HepG2 (cell line): Measurements from ENCODE around the gene ZMIZ1. TPM values are rescaled to one million over a fixed set of nuclear protein-coding genes. Genes with fewer than 3 reads are reported as not detected.

Experiments
- CBFB ChIP-seq: sonication (generic); formaldehyde crosslinking; IDR thresholded peaks from 2 replicates; pipeline ENCODE4 v1.4.0; 2020; ENCODE audit warnings: missing genetic modification reagents
- MNT ChIP-seq: fragments of 450-650 bp; IDR thresholded peaks from 2 replicates; pipeline ENCODE4 v1.6.1; 2016
- MTF1 ChIP-seq: sonication (generic); formaldehyde crosslinking; IDR thresholded peaks from 2 replicates; pipeline ENCODE4 v1.5.0; 2020; ENCODE audit warnings: missing genetic modification reagents
- NONO ChIP-seq, 2 experiments: fragments of 450-650 bp in 1 of 2; sonication (generic) in 1 of 2; formaldehyde crosslinking in 1 of 2; IDR thresholded peaks in 1 of 2; conservative IDR thresholded peaks in 1 of 2; 2 replicates each; pipeline versions ENCODE4 v1.6.1 to v1.8.0; 2017 to 2022; ENCODE audit warnings: mild to moderate bottlenecking in 1 of 2, missing genetic modification reagents in 1 of 2, moderate library complexity in 1 of 2
- PCBP2 ChIP-seq: fragments of 200-400 bp; formaldehyde crosslinking; optimal IDR thresholded peaks from 2 replicates; pipeline ENCODE3; 2018; ENCODE audit warnings: low read length, low read depth; ENCODE audit not compliant: poor library complexity, severe bottlenecking
- POLR2A ChIP-seq, 2 experiments: IDR thresholded peaks; 2 replicates each; pipeline ENCODE4 v1.6.1; 2011; ENCODE audit warnings: low read depth in 2 of 2, low read length in 2 of 2, mild to moderate bottlenecking in 1 of 2, moderate library complexity in 1 of 2; ENCODE audit not compliant: insufficient read depth in 1 of 2
- PRDM15 ChIP-seq: sonication (generic); formaldehyde crosslinking; IDR thresholded peaks from 2 replicates; pipeline ENCODE4 v1.4.0; 2020; ENCODE audit warnings: missing genetic modification reagents
- REXO4 ChIP-seq: sonication (generic); formaldehyde crosslinking; IDR thresholded peaks from 2 replicates; pipeline ENCODE4 v1.8.0; 2022; ENCODE audit warnings: missing genetic modification reagents, mild to moderate bottlenecking, borderline replicate concordance
- SP1 ChIP-seq, 2 experiments: fragments of 450-650 bp in 1 of 2; sonication (generic) in 1 of 2; formaldehyde crosslinking in 1 of 2; IDR thresholded peaks; 2 replicates each; pipeline versions ENCODE4 v1.4.0 to v1.6.1; 2016 to 2020; ENCODE audit warnings: missing genetic modification reagents in 1 of 2
- SP140L ChIP-seq: sonication (generic); formaldehyde crosslinking; IDR thresholded peaks from 2 replicates; pipeline ENCODE4 v1.4.0; 2020; ENCODE audit warnings: missing genetic modification reagents, borderline replicate concordance
- SP5 ChIP-seq: IDR thresholded peaks from 2 replicates; pipeline ENCODE4 v1.6.1; 2016; ENCODE audit warnings: low read depth, borderline replicate concordance
- SRSF9 ChIP-seq: fragments of 200-400 bp; formaldehyde crosslinking; IDR thresholded peaks from 2 replicates; pipeline ENCODE4 v1.6.1; 2018; ENCODE audit warnings: borderline replicate concordance, mild to moderate bottlenecking, low read depth, low read length; ENCODE audit not compliant: insufficient read depth, poor library complexity, severe bottlenecking
- TMF1 ChIP-seq: sonication (generic); formaldehyde crosslinking; IDR thresholded peaks from 2 replicates; pipeline ENCODE4 v1.8.1; 2022; ENCODE audit warnings: low read depth, missing genetic modification reagents
- ZBED4 ChIP-seq: sonication (generic); formaldehyde crosslinking; IDR thresholded peaks from 2 replicates; pipeline ENCODE4 v1.4.0; 2020; ENCODE audit warnings: missing genetic modification reagents, borderline replicate concordance
- ZBTB26 ChIP-seq: IDR thresholded peaks from 2 replicates; pipeline ENCODE4 v1.6.1; 2016; ENCODE audit warnings: missing compliant biosample characterization, missing genetic modification reagents, borderline replicate concordance
- ZFP41 ChIP-seq: sonication (generic); formaldehyde crosslinking; IDR thresholded peaks from 2 replicates; pipeline ENCODE4 v1.4.0; 2020; ENCODE audit warnings: mild to moderate bottlenecking, missing genetic modification reagents, borderline replicate concordance
- ZNF180 ChIP-seq: sonication (generic); formaldehyde crosslinking; IDR thresholded peaks from 2 replicates; pipeline ENCODE4 v1.4.0; 2020; ENCODE audit warnings: low read depth, missing genetic modification reagents, borderline replicate concordance
- ZNF816 ChIP-seq: sonication (generic); formaldehyde crosslinking; IDR thresholded peaks from 2 replicates; pipeline ENCODE4 v1.8.0; 2022; ENCODE audit warnings: missing genetic modification reagents, mild to moderate bottlenecking, borderline replicate concordance
- polyA plus RNA-seq, 8 experiments: library from polyadenylated mRNA; depleted of rRNA in 3 of 8; stranded (reverse) in 7 of 8; unstranded in 1 of 8; fragments of >200 nt; fragmentation: Illumina TruSeq in 4 of 8; extraction: Trizol in 4 of 8; gene quantifications; 2 replicates each; pipeline versions ENCODE4 v1.2.1 to v1.2.3, GENCODE V29; 2011 to 2016; ENCODE audit warnings: low read depth in 4 of 8, missing spikeins in 1 of 8, mixed read lengths in 1 of 8; ENCODE audit not compliant: insufficient read depth in 1 of 8
- total RNA-seq, 5 experiments: library from RNA; depleted of rRNA; stranded (reverse); fragments of >200 nt; fragmentation: Illumina TruSeq; extraction: Trizol; gene quantifications; 2 replicates each; pipeline ENCODE4 v1.2.3, GENCODE V29; 2016; ENCODE audit warnings: low read depth in 1 of 5

Gene ZMIZ1
- total and polyA plus RNA-seq, 2 of the 13 experiments (the other 11 are each of a cell fraction or from before 2014, with no cell fraction given), result 5.3 to 10.2 TPM

GRCh38 chr10:79127151-79127961, 58.6 kb downstream of the ZMIZ1 start (continued):
- TF ChIP-seq PRDM15 (CRISPR knock-in tag) (no peak), ZNF816 (CRISPR knock-in tag) (no peak), ZBTB26 (CRISPR knock-in tag) (peak; percentile 59; the same call in 1 of the 2 replicates), SP5 (CRISPR knock-in tag) (0 out of 2 replicates have a peak, but pooled peaks have one; percentile 17), NONO (IDR thresholded peaks at IDR 0.05) (no peak), NONO (CRISPR knock-in tag; conservative IDR thresholded peaks at IDR 0.05) (no peak), CBFB (no peak), MNT (no peak), TMF1 (CRISPR knock-in tag) (no peak), ZNF180 (CRISPR knock-in tag) (no peak), ZFP41 (no peak), SP1 (IDR thresholded peaks at IDR 0.05) (no peak), SP1 (CRISPR knock-in tag; IDR thresholded peaks at IDR 0.05) (no peak), MTF1 (CRISPR knock-in tag) (no peak), SP140L (no peak), REXO4 (CRISPR knock-in tag) (no peak), SRSF9 (no peak), ZBED4 (CRISPR knock-in tag) (peak; percentile 78), POLR2A (IDR thresholded peaks at IDR 0.05; ENCODE audit: insufficient read depth in 1 of 2, low read depth in 2 of 2, low read length in 2 of 2) (no peak), PCBP2 (no peak)
